22Rv1 (cell line): ENCODE measurements around the gene VIPR2.

Experiments
- H3K27ac ChIP-seq: fragments of 450-650 bp; 2 replicates; pipeline ENCODE4 v1.5.1; 2017
- CTCF ChIP-seq: fragments of 450-650 bp; IDR thresholded peaks from 2 replicates; pipeline ENCODE4 v1.5.1; 2017; ENCODE audit warnings: mild to moderate bottlenecking
- ZFX ChIP-seq: fragments of 450-650 bp; IDR thresholded peaks from 2 replicates; pipeline ENCODE4 v1.6.1; 2017; ENCODE audit warnings: antibody characterized with exemption, borderline replicate concordance

The VIPR2 gene

GRCh38 chr7:159160450-159160849, 15.8 kb upstream of the VIPR2 start:
- TF ChIP-seq CTCF, result no peak
- no peak for TF ChIP-seq ZFX
- no peak overlapping the region for H3K27ac ChIP-seq

- no peak overlapping the region for H3K27ac ChIP-seq
- no peak for TF ChIP-seq CTCF
- no peak for TF ChIP-seq ZFX
Observed at GRCh38 chr7:159159731-159160130, 15.1 kb upstream of the VIPR2 start.

- no peak for TF ChIP-seq CTCF
- H3K27ac ChIP-seq, result no peak overlapping the region
Observed at GRCh38 chr7:159158888-159159405, 14.3 kb upstream of the VIPR2 start.

GRCh38 chr7:159158125-159158887, 13.6 kb upstream of the VIPR2 start:
- no peak overlapping the region for H3K27ac ChIP-seq
- TF ChIP-seq CTCF (no peak), ZFX (no peak)

- no peak overlapping the region for H3K27ac ChIP-seq
- TF ChIP-seq CTCF (no peak), ZFX (no peak)
Observed at GRCh38 chr7:159157714-159158113, 13.0 kb upstream of the VIPR2 start.

GRCh38 chr7:159156436-159157245, 12.0 kb upstream of the VIPR2 start:
- no peak for TF ChIP-seq ZFX
- no peak for TF ChIP-seq CTCF
- no peak overlapping the region for H3K27ac ChIP-seq

GRCh38 chr7:159155410-159155809, 10.7 kb upstream of the VIPR2 start:
- TF ChIP-seq CTCF (no peak), ZFX (no peak)
- H3K27ac ChIP-seq, result no peak overlapping the region
